ENCODE results near the gene CD3E. TPM values are rescaled to one million over a fixed set of nuclear protein-coding genes. Genes with fewer than 3 reads are reported as not detected.
A peak's percentile ranks its signal among the peaks of the same experiment; 100 is the strongest.

Gene CD3E
- 100 to 1,000 TPM in 1 of 2 donors, 10 to 100 TPM in 1; 25.7 to 148 TPM for total RNA-seq

DNA sequence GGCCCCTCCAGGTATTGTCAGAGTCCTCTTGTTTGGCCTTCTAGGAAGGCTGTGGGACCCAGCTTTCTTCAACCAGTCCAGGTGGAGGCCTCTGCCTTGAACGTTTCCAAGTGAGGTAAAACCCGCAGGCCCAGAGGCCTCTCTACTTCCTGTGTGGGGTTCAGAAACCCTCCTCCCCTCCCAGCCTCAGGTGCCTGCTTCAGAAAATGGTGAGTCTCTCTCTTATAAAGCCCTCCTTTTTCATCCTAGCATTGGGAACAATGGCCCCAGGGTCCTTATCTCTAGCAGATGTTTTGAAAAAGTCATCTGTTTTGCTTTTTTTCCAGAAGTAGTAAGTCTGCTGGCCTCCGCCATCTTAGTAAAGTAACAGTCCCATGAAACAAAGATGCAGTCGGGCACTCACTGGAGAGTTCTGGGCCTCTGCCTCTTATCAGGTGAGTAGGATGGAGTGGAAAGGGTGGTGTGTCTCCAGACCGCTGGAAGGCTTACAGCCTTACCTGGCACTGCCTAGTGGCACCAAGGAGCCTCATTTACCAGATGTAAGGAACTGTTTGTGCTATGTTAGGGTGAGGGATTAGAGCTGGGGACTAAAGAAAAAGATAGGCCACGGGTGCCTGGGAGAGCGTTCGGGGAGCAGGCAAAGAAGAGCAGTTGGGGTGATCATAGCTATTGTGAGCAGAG, at the start of gene CD3E:
Gene CD3E (plus strand): TSS at position 163 of the 681 bp plus-strand sequence. CDS start 223 bp downstream, at position 386.
- no peaks in the 10 kb centered on the region for H3K9me3 Mint-ChIP-seq
- peak in 1 of 2 donors; percentile 80 for ATAC-seq
- peak within 1 kb of the TSS; percentile 93 to 96 for H3K27ac Mint-ChIP-seq
- no peak for DNase-seq (ENCODE audit: low spot score)
- peak within 1 kb of the TSS; percentile 89 for H3K4me3 Mint-ChIP-seq
- H3K4me1 Mint-ChIP-seq (ENCODE audit: low read depth in 2 of 2), result peaks cover 27 to 41% of the 10 kb centered on the region in 2 donors
- peaks cover 15% of the 10 kb centered on the region for H3K36me3 Mint-ChIP-seq
- no peaks in the 10 kb centered on the region for H3K27me3 Mint-ChIP-seq

DNA sequence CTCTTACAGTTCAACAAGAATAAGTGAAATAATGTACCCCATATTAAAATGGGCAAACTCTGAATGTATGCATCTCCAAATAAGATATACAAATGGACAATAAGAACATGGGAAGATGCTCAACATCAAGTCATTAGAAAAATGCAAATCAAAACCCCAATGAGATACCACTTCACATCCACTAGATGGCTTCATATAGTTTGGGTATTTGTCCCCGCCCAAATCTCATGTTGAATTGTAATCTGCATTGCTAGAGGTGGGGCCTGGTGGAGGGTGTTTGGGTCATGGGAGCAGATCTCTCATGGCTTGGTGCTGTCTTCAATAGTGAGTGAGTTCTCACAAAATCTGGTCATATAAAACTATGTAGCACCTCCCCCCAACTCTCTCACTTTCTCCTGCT, 46.1 kb upstream of the CD3E start:
- Mint-ChIP-seq H3K36me3 (no peaks in the 10 kb centered on the region), H3K27ac (no peak overlapping the region), H3K9me3 (no peaks in the 10 kb centered on the region), H3K27me3 (peaks cover 7% of the 10 kb centered on the region in 2 donors), H3K4me1 (ENCODE audit: low read depth in 2 of 2) (peaks cover 0 to 2% of the 10 kb centered on the region in 2 donors), H3K4me3 (no peak overlapping the region)
- ATAC-seq, result no peak
- DNase-seq (ENCODE audit: low spot score), result no peak

DNA sequence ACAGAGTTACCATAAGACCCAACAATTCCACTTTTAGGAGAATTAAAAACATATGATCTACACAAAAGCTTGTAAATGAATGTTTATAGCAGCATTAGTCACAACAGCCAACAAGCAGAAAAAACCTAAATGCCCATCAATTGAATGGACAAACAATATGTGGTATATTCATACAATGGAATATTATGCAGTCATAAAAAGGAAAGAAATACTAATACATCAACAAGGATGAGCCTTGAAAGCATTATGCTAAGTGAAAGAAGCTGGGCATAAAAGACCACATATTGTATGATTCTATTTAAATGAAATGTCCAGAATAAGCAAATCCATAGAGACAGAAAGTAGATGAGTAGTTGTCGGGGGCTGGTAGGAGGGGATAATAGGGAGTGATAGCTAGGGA, 45.4 kb upstream of the CD3E start:
- Mint-ChIP-seq H3K27ac (peak overlapping the region in 1 of 2 donors; percentile 36), H3K27me3 (peaks cover 7 to 8% of the 10 kb centered on the region in 2 donors), H3K4me1 (ENCODE audit: low read depth in 2 of 2) (peaks cover 0 to 3% of the 10 kb centered on the region in 2 donors), H3K36me3 (no peaks in the 10 kb centered on the region), H3K9me3 (no peaks in the 10 kb centered on the region), H3K4me3 (no peak overlapping the region)
- ATAC-seq (no peak), DNase-seq (ENCODE audit: low spot score) (no peak)

DNA sequence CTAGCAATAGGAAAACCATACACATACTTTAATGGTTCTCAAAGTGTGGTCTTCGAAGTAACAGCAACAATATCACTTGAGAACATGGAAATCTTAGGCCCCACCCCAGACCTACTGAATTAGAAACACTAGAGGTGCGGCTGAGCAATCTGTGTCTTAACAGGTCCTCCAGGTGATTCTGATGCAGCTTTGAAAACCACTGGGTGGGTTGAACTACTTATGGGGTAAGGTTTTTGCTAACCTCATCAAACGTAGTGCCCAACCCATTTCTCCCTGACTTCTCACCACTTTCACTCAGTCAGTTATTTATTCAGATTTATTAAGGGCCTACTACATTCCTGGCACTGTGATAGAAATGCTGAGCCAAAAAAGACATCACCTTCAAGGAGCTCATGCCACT, 44.2 kb upstream of the CD3E start:
- no peak for DNase-seq (ENCODE audit: low spot score)
- Mint-ChIP-seq H3K36me3 (no peaks in the 10 kb centered on the region), H3K27ac (no peak overlapping the region), H3K27me3 (peaks cover 14 to 20% of the 10 kb centered on the region in 2 donors), H3K9me3 (no peaks in the 10 kb centered on the region), H3K4me3 (no peak overlapping the region), H3K4me1 (ENCODE audit: low read depth in 2 of 2) (peaks cover 0 to 6% of the 10 kb centered on the region in 2 donors)
- no peak for ATAC-seq

DNA sequence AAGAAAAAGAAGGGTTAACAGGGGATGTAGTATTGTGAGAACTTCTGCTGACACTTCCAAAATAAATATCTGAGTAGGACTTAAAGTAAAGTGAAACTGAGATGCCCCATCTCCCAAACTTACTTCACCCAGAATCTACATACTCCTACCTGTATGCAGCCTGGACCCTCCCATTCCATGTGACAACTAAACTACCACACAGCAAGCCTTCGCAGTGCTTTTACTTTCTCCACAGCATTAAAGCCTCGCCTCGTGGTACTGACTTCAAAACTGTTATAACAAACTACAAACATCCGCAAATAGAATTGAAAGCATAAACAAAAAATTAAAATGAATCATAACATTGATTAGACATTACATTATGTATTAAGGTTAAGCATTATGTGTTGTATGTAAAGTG, 41.4 kb upstream of the CD3E start:
- H3K9me3 Mint-ChIP-seq, result no peaks in the 10 kb centered on the region
- H3K36me3 Mint-ChIP-seq, result no peaks in the 10 kb centered on the region
- no peak overlapping the region for H3K27ac Mint-ChIP-seq
- peaks cover 0 to 6% of the 10 kb centered on the region in 2 donors for H3K4me1 Mint-ChIP-seq (ENCODE audit: low read depth in 2 of 2)
- H3K27me3 Mint-ChIP-seq, result peaks cover 21 to 24% of the 10 kb centered on the region in 2 donors
- ATAC-seq, result no peak
- no peak for DNase-seq (ENCODE audit: low spot score)
- H3K4me3 Mint-ChIP-seq, result no peak overlapping the region

DNA sequence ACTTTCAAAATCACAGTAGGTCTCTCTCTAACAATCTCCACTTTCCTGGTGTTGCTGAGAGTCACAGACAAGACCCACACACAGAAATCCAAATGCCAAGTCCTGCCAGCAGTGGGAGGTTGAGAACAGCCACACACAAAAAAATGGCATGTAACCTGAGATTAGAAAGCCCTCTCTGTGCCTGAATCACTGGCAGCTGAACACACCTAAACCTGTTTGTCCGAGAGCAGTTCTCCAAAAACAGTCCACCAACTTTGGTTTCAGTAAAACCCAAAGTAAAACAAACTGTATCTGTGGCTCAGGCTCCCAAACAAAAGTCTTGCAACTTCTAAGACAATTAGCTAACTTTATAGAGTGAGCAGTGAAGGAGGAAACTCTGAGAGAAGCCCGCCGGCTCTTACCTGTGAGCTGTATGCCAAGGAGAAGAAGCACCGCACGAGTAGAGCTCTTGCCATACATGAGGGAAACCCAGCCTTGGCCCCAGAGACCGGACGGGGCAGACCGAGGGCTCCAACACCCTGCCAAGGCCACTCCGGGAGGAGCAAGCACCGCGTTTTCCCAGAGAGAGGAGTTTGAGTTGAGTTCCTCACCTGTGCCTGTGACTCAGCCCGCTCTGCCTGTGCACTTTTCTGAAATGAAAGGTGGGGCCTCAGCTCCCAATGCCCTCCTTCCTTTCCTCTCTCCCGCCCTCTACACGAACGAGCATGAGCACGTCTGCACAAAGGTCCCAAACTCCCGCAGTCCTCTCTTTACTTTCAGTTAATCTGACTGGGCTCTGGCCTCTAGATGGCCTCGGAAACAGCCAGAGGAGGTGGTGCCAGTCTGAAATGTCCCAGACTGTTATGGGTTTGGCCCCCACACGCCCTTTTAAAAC, 40.6 kb upstream of the CD3E start, which contains the start of gene MPZL2:
Gene MPZL2 (minus strand): TSS at position 603 of the 874 bp plus-strand sequence. CDS start 144 bp downstream, at position 459.
- H3K4me3 Mint-ChIP-seq, result peak within 1 kb of the TSS; percentile 59
- H3K9me3 Mint-ChIP-seq, result no peaks in the 10 kb centered on the region
- no peaks in the 10 kb centered on the region for H3K36me3 Mint-ChIP-seq
- no peak for DNase-seq (ENCODE audit: low spot score)
- ATAC-seq, result peak in 1 of 2 donors; percentile 44
- H3K27ac Mint-ChIP-seq, result no peak within 1 kb of the TSS
- peaks cover 21 to 24% of the 10 kb centered on the region in 2 donors for H3K27me3 Mint-ChIP-seq
- peaks cover 0 to 6% of the 10 kb centered on the region in 2 donors for H3K4me1 Mint-ChIP-seq (ENCODE audit: low read depth in 2 of 2)

DNA sequence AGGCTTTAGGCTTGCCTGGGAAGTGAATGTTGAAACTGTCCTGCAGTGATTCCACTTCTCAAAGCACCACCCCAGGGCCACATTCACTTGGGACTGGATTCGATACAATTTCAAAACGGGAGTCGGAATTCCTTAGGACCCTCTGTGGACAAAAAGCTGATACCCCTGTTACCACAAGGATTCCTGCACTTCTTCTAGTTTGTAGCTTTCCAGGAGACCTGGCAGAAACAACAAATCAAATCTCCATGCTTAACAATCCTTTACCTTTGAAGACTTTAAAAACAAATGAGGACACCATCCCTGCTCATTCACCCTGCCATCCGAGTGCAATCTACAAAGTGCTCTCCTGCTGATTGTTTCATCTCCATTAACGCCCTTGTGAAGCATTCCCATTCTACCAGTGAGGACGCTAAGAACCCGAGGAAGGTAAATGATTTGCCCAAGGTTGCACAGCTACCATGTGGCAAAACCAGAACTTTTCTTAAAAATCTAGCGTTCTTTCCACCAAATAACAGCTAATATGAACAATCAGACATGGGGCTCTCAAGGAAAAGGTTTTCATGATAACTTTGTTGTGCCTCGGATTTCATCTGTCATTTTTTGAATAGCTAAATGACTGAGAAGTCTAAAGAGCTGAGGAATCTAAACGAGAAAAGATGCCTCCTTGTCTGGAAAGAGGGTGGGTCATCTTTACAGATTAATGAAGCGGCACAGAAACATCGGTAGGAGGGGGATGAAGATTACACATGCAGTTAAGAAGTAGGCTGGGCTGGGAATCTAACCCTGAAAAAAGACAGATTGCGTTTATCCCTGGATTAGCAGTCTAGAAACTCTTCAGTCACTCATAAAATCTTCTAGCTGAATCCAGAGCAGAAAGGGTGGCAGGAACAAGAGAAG, 39.7 kb upstream of the CD3E start:
- no peak overlapping the region for H3K27ac Mint-ChIP-seq
- H3K36me3 Mint-ChIP-seq, result no peaks in the 10 kb centered on the region
- H3K27me3 Mint-ChIP-seq, result peaks cover 21 to 24% of the 10 kb centered on the region in 2 donors
- H3K4me3 Mint-ChIP-seq, result peak overlapping the region; percentile 59
- ATAC-seq (no peak), DNase-seq (ENCODE audit: low spot score) (no peak)
- H3K4me1 Mint-ChIP-seq (ENCODE audit: low read depth in 2 of 2), result peaks cover 0 to 6% of the 10 kb centered on the region in 2 donors
- no peaks in the 10 kb centered on the region for H3K9me3 Mint-ChIP-seq

DNA sequence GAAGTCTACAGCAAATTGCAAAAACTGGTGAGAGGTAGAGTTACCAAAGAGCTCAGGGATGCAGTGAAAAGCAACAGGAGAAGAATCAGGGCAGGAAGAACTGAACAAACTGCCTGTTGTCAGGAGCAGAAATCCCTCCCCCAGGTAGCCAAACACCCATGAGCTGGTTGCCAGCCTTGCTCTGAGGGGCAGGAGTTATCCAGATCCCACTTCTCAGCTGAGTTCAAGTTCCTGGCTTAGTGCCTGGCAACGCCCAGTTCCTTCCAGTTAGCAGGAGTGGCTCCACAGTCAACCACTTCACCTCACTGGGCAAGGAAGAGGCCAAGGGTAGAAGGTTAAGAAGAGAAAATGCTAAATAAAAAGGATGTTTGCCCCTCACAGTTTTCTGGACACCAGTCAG, 38.6 kb upstream of the CD3E start:
- Mint-ChIP-seq H3K27ac (no peak overlapping the region), H3K4me1 (ENCODE audit: low read depth in 2 of 2) (peaks cover 0 to 6% of the 10 kb centered on the region in 2 donors), H3K4me3 (no peak overlapping the region), H3K36me3 (no peaks in the 10 kb centered on the region), H3K9me3 (no peaks in the 10 kb centered on the region), H3K27me3 (peaks cover 21 to 24% of the 10 kb centered on the region in 2 donors)
- no peak for ATAC-seq
- no peak for DNase-seq (ENCODE audit: low spot score)

DNA sequence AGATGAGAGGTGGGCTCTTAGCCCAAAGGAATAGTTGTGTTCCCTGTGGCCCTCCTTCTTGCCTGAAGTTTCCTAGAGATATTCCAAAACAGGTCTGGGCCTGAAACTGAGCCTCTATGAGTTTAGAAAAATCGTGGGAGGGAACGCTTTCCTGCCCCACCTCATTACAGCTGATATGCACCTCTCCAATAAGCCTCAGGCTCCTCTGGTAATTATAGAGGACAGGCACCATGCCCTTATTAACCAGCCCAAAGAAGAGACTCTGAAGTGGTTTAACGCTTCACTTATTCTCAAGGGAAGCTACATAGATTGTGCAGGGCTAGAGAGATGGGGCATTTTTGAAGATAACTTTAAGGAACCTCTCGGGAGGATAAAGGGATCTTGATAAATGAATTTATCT, 37.0 kb upstream of the CD3E start:
- Mint-ChIP-seq H3K9me3 (no peaks in the 10 kb centered on the region), H3K36me3 (no peaks in the 10 kb centered on the region), H3K27me3 (peaks cover 16% of the 10 kb centered on the region in 2 donors), H3K4me3 (no peak overlapping the region), H3K4me1 (ENCODE audit: low read depth in 2 of 2) (peaks cover 0 to 4% of the 10 kb centered on the region in 2 donors), H3K27ac (no peak overlapping the region)
- ATAC-seq (no peak), DNase-seq (ENCODE audit: low spot score) (no peak)

DNA sequence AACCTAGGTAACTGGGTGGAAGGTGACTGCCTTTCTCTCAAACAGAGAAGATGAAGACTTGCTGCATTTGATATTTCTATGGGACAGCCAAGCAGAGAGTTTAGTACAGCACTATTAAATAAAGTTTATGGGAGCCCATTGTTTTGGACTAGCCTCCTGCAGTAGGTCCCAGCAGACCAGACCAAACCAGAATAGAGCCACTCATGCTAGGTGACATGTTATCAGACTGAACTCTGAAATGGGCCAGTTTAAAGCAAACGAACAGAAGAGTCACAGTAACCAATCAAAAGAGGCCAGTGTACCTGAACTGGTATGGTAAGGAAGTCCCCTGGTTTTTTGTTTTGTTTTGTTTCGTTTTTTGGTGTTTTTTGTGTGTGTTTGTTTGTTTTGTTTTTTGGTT, 32.5 kb upstream of the CD3E start:
- H3K36me3 Mint-ChIP-seq, result no peaks in the 10 kb centered on the region
- H3K27ac Mint-ChIP-seq, result no peak overlapping the region
- DNase-seq (ENCODE audit: low spot score), result no peak
- no peak overlapping the region for H3K4me3 Mint-ChIP-seq
- peaks cover 0 to 11% of the 10 kb centered on the region in 2 donors for H3K4me1 Mint-ChIP-seq (ENCODE audit: low read depth in 2 of 2)
- peaks cover 13 to 18% of the 10 kb centered on the region in 2 donors for H3K27me3 Mint-ChIP-seq
- ATAC-seq, result no peak
- no peaks in the 10 kb centered on the region for H3K9me3 Mint-ChIP-seq

DNA sequence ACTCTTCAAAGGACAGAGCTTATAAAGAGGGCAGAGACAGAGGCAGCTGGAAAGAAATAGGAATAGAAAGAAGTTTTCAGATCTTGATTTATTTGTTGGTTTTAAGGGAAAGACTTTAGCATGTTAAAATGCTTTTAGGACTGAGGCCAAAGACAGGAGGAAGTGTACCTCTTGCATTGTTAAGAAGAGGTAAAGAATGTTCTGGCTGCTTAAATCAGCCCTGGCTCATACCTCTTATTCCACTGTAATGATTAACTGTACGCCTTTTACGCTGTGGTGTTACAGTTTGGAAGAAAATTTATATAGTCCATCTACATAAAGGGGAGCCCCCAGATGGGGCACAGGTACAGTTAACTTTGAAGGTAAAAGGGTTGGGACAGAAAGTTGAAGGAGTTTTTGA, 30.3 kb upstream of the CD3E start:
- Mint-ChIP-seq H3K27ac (no peak overlapping the region), H3K36me3 (no peaks in the 10 kb centered on the region), H3K4me3 (no peak overlapping the region), H3K9me3 (no peaks in the 10 kb centered on the region), H3K4me1 (ENCODE audit: low read depth in 2 of 2) (peaks cover 0 to 11% of the 10 kb centered on the region in 2 donors), H3K27me3 (peaks cover 13 to 18% of the 10 kb centered on the region in 2 donors)
- ATAC-seq, result no peak
- DNase-seq (ENCODE audit: low spot score), result no peak

DNA sequence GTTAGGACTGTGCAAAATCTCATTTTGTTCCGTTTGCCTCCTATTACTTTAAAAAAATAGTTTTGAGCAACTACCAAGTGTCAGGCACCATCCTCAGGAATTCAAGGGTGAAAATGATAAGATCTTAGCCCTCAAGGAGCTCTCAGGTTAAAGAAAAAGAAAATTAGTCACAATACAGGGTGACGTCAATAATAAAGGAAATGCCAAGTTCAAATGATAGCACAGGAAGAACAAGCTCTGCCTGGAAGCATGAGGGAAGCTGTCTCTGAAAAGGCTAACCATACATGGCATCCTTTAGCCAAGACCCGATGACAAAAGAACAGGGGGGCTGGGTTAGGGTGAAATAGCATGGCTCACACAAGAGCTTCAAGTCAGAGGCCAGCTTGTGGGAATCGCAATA, 29.4 kb upstream of the CD3E start:
- H3K36me3 Mint-ChIP-seq, result no peaks in the 10 kb centered on the region
- no peak for DNase-seq (ENCODE audit: low spot score)
- no peak overlapping the region for H3K4me3 Mint-ChIP-seq
- no peaks in the 10 kb centered on the region for H3K9me3 Mint-ChIP-seq
- ATAC-seq, result no peak
- H3K27ac Mint-ChIP-seq, result no peak overlapping the region
- H3K4me1 Mint-ChIP-seq (ENCODE audit: low read depth in 2 of 2), result peaks cover 0 to 11% of the 10 kb centered on the region in 2 donors
- peaks cover 13 to 18% of the 10 kb centered on the region in 2 donors for H3K27me3 Mint-ChIP-seq

DNA sequence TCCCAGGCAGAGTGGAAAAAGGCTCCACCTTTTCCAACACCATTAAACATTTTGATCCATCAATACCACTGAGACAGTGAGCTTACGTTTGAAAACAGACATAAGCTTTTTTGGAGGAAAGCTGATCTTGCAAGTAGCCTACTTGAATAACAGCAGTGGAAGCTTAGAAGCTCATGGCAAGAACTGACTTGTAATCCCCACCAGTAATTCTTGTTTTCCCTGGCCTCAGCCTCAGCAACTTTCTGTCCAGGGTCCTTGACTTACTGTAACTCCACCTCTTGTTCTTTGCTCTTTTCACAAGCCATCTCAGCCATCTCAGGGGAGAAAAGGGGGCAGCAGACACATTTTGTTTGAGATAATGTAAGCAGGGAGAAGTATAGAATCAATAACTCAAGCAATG, 28.1 kb upstream of the CD3E start:
- Mint-ChIP-seq H3K4me1 (ENCODE audit: low read depth in 2 of 2) (peaks cover 4 to 17% of the 10 kb centered on the region in 2 donors), H3K27ac (peak overlapping the region in 1 of 2 donors; percentile 8), H3K4me3 (no peak overlapping the region), H3K27me3 (peaks cover 13 to 18% of the 10 kb centered on the region in 2 donors), H3K36me3 (no peaks in the 10 kb centered on the region), H3K9me3 (no peaks in the 10 kb centered on the region)
- ATAC-seq (no peak), DNase-seq (ENCODE audit: low spot score) (no peak)

Data from natural killer cell treated with Interleukin-12 subunit alpha and Interleukin-12 subunit beta and Interleukin-15 and Interleukin-18, amount 100 ng/mL, for 72 hours (primary cell).